Embryonic facial prominence (tissue), 1 donor: ENCODE data around the gene SEMG2.

Experiments
- DNase-seq: peaks from one replicate; pipeline ENCODE4 v3.0.0-alpha.2; 2016; ENCODE audit errors: extremely low spot score

SEMG2 gene

GRCh38 chr20:45221076-45221475 is at the start of gene SEMG2:
Gene SEMG2, plus strand, starts transcription at chr20:45221373. Its CDS starts 17 bp downstream, at chr20:45221390.
- no peak for DNase-seq

- no peak for DNase-seq
Measured at GRCh38 chr20:45173522-45173921, 47.7 kb upstream of the SEMG2 start.

GRCh38 chr20:45174434-45175364 is 46.5 kb upstream of the SEMG2 start, which contains the start of gene PI3:
Gene PI3, plus strand, starts transcription at chr20:45174902. Its CDS starts 21 bp downstream, at chr20:45174923.
- no peak for DNase-seq

- no peak for DNase-seq
Measured at GRCh38 chr20:45176526-45177267, 44.5 kb upstream of the SEMG2 start.

- no peak for DNase-seq
Measured at GRCh38 chr20:45179166-45179565, 42.0 kb upstream of the SEMG2 start.

- no peak for DNase-seq
Measured at GRCh38 chr20:45181639-45182038, 39.5 kb upstream of the SEMG2 start.

- no peak for DNase-seq
Measured at GRCh38 chr20:45183084-45183483, 38.1 kb upstream of the SEMG2 start.

- no peak for DNase-seq
Measured at GRCh38 chr20:45187693-45188092, 33.5 kb upstream of the SEMG2 start.

GRCh38 chr20:45189067-45189609 is 32.0 kb upstream of the SEMG2 start:
- DNase-seq, result no peak

- no peak for DNase-seq
Measured at GRCh38 chr20:45189861-45190260, 31.3 kb upstream of the SEMG2 start.

GRCh38 chr20:45191926-45192325 is 29.2 kb upstream of the SEMG2 start:
- no peak for DNase-seq

- DNase-seq, result no peak
Measured at GRCh38 chr20:45193331-45193730, 27.8 kb upstream of the SEMG2 start.

GRCh38 chr20:45206725-45207124 is 14.4 kb upstream of the SEMG2 start, which contains the start of gene SEMG1:
Gene SEMG1, plus strand, starts transcription at chr20:45207033. Its CDS starts 21 bp downstream, at chr20:45207054.
- no peak for DNase-seq

- no peak for DNase-seq
Measured at GRCh38 chr20:45209924-45210323, 11.2 kb upstream of the SEMG2 start.

GRCh38 chr20:45211569-45212474 is 9.4 kb upstream of the SEMG2 start:
- no peak for DNase-seq

- DNase-seq, result no peak
Measured at GRCh38 chr20:45212836-45213235, 8.3 kb upstream of the SEMG2 start.

GRCh38 chr20:45218124-45218523 is 3.0 kb upstream of the SEMG2 start:
- DNase-seq, result no peak

- no peak for DNase-seq
Measured at GRCh38 chr20:45218636-45219035, 2.5 kb upstream of the SEMG2 start.

- DNase-seq, result no peak
Measured at GRCh38 chr20:45223136-45223535, 2.0 kb downstream of the SEMG2 start.

GRCh38 chr20:45226287-45226686 is 5.1 kb downstream of the SEMG2 start:
- no peak for DNase-seq
